NCI-H82 treated with DMSO at 0.1 percent for 48 hours (cell line): Measurements from ENCODE around the gene UCN.

Experiments used
- DNase-seq: peaks from one replicate; lab custom pipeline; 2025; ENCODE audit not compliant: unreplicated experiment; lab: John Stamatoyannopoulos, UW

The UCN gene

GRCh38 chr2:27262379-27263286 lies 45.6 kb downstream of the UCN start, which contains the start of gene SLC30A3:
Gene SLC30A3, minus strand, starts transcription at chr2:27263047. Its CDS starts 141 bp downstream, at chr2:27262906.
- DNase-seq, result no peak

GRCh38 chr2:27261926-27262298 lies 46.3 kb downstream of the UCN start:
- no peak for DNase-seq

- DNase-seq, result no peak
These were observed 46.9 kb downstream of the UCN start for GRCh38 chr2:27261241-27261925.

GRCh38 chr2:27258051-27258450 lies 50.2 kb downstream of the UCN start:
- no peak for DNase-seq
